Stomach (tissue), 4 donors: ENCODE data around the gene PPP1R12B.

Experiments used
- CTCF ChIP-seq, 7 experiments: fragments of 450-650 bp in 4 of 7; fragments of 200-600 bp in 3 of 7; sonication (generic) in 3 of 7; IDR thresholded peaks; one replicate each; pipeline ENCODE4 v1.5.1; 2016 to 2019; ENCODE audit warnings: antibody characterized with exemption in 7 of 7, control low read depth in 2 of 7, mild to moderate bottlenecking in 1 of 7
- EP300 ChIP-seq: sonication (generic); formaldehyde crosslinking; IDR thresholded peaks from one replicate; pipeline ENCODE4 v1.6.1; 2017; ENCODE audit warnings: antibody characterized with exemption
- POLR2A ChIP-seq, 4 donors: fragments of 450-650 bp; IDR thresholded peaks; one replicate each; pipeline ENCODE4 v1.6.1; 2016; ENCODE audit warnings: antibody characterized with exemption in 4 of 4, control low read depth in 2 of 4, mild to moderate bottlenecking in 1 of 4, moderate library complexity in 1 of 4

- TF ChIP-seq CTCF (IDR thresholded peaks at IDR 0.05) (no peak), EP300 (no peak), POLR2A (IDR thresholded peaks at IDR 0.05) (no peak)
These were observed 265.1 kb downstream of the PPP1R12B start for GRCh38 chr1:202613571-202613970.
